Measurements from ENCODE around the gene ONECUT1. TPM values are rescaled to one million over a fixed set of nuclear protein-coding genes. Genes with fewer than 3 reads are reported as not detected.

Gene ONECUT1
- total and polyA plus RNA-seq, 2 of the 8 experiments (the other 6 are each of a cell fraction or from before 2014, with no cell fraction given) = 0.65 to 6.4 TPM

DNA sequence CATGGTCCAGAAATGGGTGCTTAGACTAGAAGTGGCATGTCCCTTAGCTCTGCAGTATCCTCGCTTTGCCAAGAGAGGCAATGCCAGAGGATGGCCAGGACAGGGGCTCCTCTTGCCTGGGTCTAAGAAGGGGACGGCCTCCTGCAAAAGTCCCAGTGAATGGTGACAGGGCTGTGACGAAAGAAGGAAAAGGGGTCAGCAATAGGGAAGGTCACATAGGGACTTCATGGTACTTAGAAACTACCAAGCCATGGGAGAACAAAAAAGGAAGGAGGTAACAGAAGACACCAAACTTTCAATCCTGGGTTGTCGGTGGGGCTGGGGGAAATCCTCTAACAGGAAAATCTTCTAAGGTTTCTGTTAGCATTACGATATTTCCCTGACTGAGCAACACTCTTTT is 74.7 kb downstream of the ONECUT1 start (continued):
- TF ChIP-seq SAP30 (IDR thresholded peaks at IDR 0.05; ENCODE audit: insufficient read depth, insufficient replicate concordance, low read length) = no peak
